Measurements from ENCODE around the gene SLC26A9. TPM values are rescaled to one million over a fixed set of nuclear protein-coding genes. Genes with fewer than 3 reads are reported as not detected.
"Not testable (repeated sequence)": the region's sequence is repeated elsewhere in the genome, so short reads cannot be mapped to it uniquely, and the experiment has no call there.

Gene SLC26A9
- total and polyA plus RNA-seq, 2 donors from 2014 or later, result 0.69 to 5.9 TPM

- H3K4me1 ChIP-seq (ENCODE audit: control insufficient read depth in 2 of 3, insufficient read depth in 2 of 3, low read depth in 1 of 3, low read length in 3 of 3), result no peaks in the 10 kb centered on the region
- FAIRE-seq, result no peak
- H3K27me3 ChIP-seq (ENCODE audit: control insufficient read depth, insufficient read depth, low read length), result no peaks in the 10 kb centered on the region
- no peak overlapping the region for H3K4me3 ChIP-seq (ENCODE audit: low read length in 3 of 3)
- no peak overlapping the region for H3K9ac ChIP-seq (ENCODE audit: low read length in 3 of 3)
- no peak for DNase-seq
- intact Hi-C loops (cut with DNase I), result no loop called here
- H3K36me3 ChIP-seq (ENCODE audit: control insufficient read depth in 2 of 3, insufficient read depth in 3 of 3, low read length in 3 of 3), result no peaks in the 10 kb centered on the region
- H3K9me3 ChIP-seq (ENCODE audit: control insufficient read depth in 2 of 3, insufficient read depth in 1 of 3, low read length in 3 of 3), result peaks cover 0 to 4% (median 0%) of the 10 kb centered on the region in 3 donors
- TF ChIP-seq CTCF (IDR thresholded peaks at IDR 0.05; ENCODE audit: borderline replicate concordance, extremely low read depth, insufficient read depth), result no peak
- H3K27ac ChIP-seq (ENCODE audit: low read depth in 2 of 2, low read length in 2 of 2), result no peak overlapping the region
Observed at GRCh38 chr1:205878026-205878425, 65.2 kb downstream of the SLC26A9 start.

DNA sequence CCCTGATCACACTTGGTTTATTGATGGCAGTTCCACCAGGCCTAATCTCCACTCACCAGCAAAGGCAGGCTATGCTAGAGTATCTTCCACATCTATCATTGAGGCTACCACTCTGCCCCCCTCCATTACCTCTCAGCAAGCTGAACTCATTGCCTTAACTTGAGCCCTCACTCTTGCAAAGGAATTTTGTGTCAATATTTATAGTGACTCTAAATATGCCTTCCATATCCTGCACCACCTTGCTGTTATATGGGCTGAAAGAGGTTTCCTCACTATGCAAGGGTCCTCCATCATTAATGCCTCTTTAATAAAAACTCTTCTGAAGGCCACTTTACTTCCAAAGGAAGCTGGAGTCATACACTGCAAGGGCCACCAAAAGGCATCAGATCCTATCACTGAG, 70.1 kb downstream of the SLC26A9 start:
- H3K4me3 ChIP-seq (ENCODE audit: low read length in 3 of 3); H3K4me1 ChIP-seq (ENCODE audit: control insufficient read depth in 2 of 3, insufficient read depth in 2 of 3, low read depth in 1 of 3, low read length in 3 of 3); intact Hi-C loops (cut with DNase I); H3K27ac ChIP-seq (ENCODE audit: low read depth in 2 of 2, low read length in 2 of 2); H3K36me3 ChIP-seq (ENCODE audit: control insufficient read depth in 2 of 3, insufficient read depth in 3 of 3, low read length in 3 of 3); DNase-seq; FAIRE-seq; H3K9me3 ChIP-seq (ENCODE audit: control insufficient read depth in 2 of 3, insufficient read depth in 1 of 3, low read length in 3 of 3); H3K9ac ChIP-seq (ENCODE audit: low read length in 3 of 3); H3K27me3 ChIP-seq (ENCODE audit: control insufficient read depth, insufficient read depth, low read length): not testable (repeated sequence)

- H3K4me3 ChIP-seq (ENCODE audit: low read length in 3 of 3), result no peak overlapping the region
- FAIRE-seq, result no peak
- H3K27me3 ChIP-seq (ENCODE audit: control insufficient read depth, insufficient read depth, low read length), result no peaks in the 10 kb centered on the region
- no peaks in the 10 kb centered on the region for H3K9me3 ChIP-seq (ENCODE audit: control insufficient read depth in 2 of 3, insufficient read depth in 1 of 3, low read length in 3 of 3)
- intact Hi-C loops (cut with DNase I), result no loop called here
- no peak overlapping the region for H3K9ac ChIP-seq (ENCODE audit: low read length in 3 of 3)
- H3K4me1 ChIP-seq (ENCODE audit: control insufficient read depth in 2 of 3, insufficient read depth in 2 of 3, low read depth in 1 of 3, low read length in 3 of 3), result no peaks in the 10 kb centered on the region
- no peak for TF ChIP-seq CTCF (IDR thresholded peaks at IDR 0.05; ENCODE audit: borderline replicate concordance, extremely low read depth, insufficient read depth)
- no peak overlapping the region for H3K27ac ChIP-seq (ENCODE audit: low read depth in 2 of 2, low read length in 2 of 2)
- no peak for DNase-seq
- H3K36me3 ChIP-seq (ENCODE audit: control insufficient read depth in 2 of 3, insufficient read depth in 3 of 3, low read length in 3 of 3), result no peaks in the 10 kb centered on the region
Observed at GRCh38 chr1:205870236-205870635, 73.0 kb downstream of the SLC26A9 start.

Other genes starting within 250 kb of the SLC26A9 start
- gene NUCKS1, start 193.3 kb downstream of the SLC26A9 start, total RNA-seq, result 182 TPM
- 101 TPM for gene NUCKS1, start 193.3 kb downstream of the SLC26A9 start, polyA plus RNA-seq (ENCODE audit: insufficient read depth, low read depth, low replicate concordance)
- gene RAB29, start 168.0 kb downstream of the SLC26A9 start, total RNA-seq, result 25.9 TPM
- 52.4 TPM for gene RAB29, start 168.0 kb downstream of the SLC26A9 start, polyA plus RNA-seq (ENCODE audit: insufficient read depth, low read depth, low replicate concordance)
- 19.1 TPM for gene SLC41A1, start 130.3 kb downstream of the SLC26A9 start, total RNA-seq
- gene SLC41A1, start 130.3 kb downstream of the SLC26A9 start, polyA plus RNA-seq (ENCODE audit: insufficient read depth, low read depth, low replicate concordance), result 20.9 TPM
- 0.69 TPM for gene PM20D1, start 93.3 kb downstream of the SLC26A9 start, total RNA-seq
- 1.6 TPM for gene PM20D1, start 93.3 kb downstream of the SLC26A9 start, polyA plus RNA-seq (ENCODE audit: insufficient read depth, low read depth, low replicate concordance)
- gene RAB7B, start 59.9 kb upstream of the SLC26A9 start, total RNA-seq, result 2.0 TPM
- gene RAB7B, start 59.9 kb upstream of the SLC26A9 start, polyA plus RNA-seq (ENCODE audit: insufficient read depth, low read depth, low replicate concordance), result 0.73 TPM
- 1.6 TPM for gene CTSE, start 80.4 kb upstream of the SLC26A9 start, total RNA-seq
- gene CTSE, start 80.4 kb upstream of the SLC26A9 start, polyA plus RNA-seq (ENCODE audit: insufficient read depth, low read depth, low replicate concordance), result not detected
- 39.5 TPM for gene RHEX, start 109.7 kb upstream of the SLC26A9 start, total RNA-seq
- 10.2 TPM for gene RHEX, start 109.7 kb upstream of the SLC26A9 start, polyA plus RNA-seq (ENCODE audit: insufficient read depth, low read depth, low replicate concordance)
- gene AVPR1B, start 173.9 kb upstream of the SLC26A9 start, total RNA-seq, result 0.69 TPM
- not detected for gene AVPR1B, start 173.9 kb upstream of the SLC26A9 start, polyA plus RNA-seq (ENCODE audit: insufficient read depth, low read depth, low replicate concordance)

Measured in kidney (tissue), 14 donors.